Adrenal gland (tissue), 19 donors: ENCODE data around the gene BMP8A. TPM values are rescaled to one million over a fixed set of nuclear protein-coding genes. Genes with fewer than 3 reads are reported as not detected.

ENCODE experiments used
- DNase-seq, 7 donors: peaks; one replicate each; pipeline ENCODE4 v3.0.0-alpha.2; 2019 to 2020
- H3K27ac ChIP-seq, 5 donors: fragments of 200-600 bp; sonication (generic) in 4 of 5; 1 replicate in 3 of 5; 2 replicates in 2 of 5; pipeline versions ENCODE4 v1.5.1 to v1.8.0; 2016 to 2020; ENCODE audit warnings: mild to moderate bottlenecking in 1 of 5
- H3K27me3 ChIP-seq: fragments of 200-600 bp; 2 replicates; pipeline ENCODE4 v1.8.0; 2021
- H3K36me3 ChIP-seq, 2 donors: fragments of 200-600 bp; replicated peaks in 1 of 2; 1 replicate in 1 of 2; 2 replicates in 1 of 2; pipeline versions ENCODE4 v1.5.1 to v1.8.0; 2018 to 2022
- H3K4me1 ChIP-seq, 2 donors: fragments of 200-600 bp; replicated peaks in 1 of 2; 1 replicate in 1 of 2; 2 replicates in 1 of 2; pipeline versions ENCODE4 v1.5.1 to v1.8.0; 2018 to 2021
- H3K4me3 ChIP-seq, 4 donors: fragments of 200-600 bp; sonication (generic) in 3 of 4; one replicate each; pipeline ENCODE4 v1.5.1; 2016 to 2018
- H3K9me3 ChIP-seq, 3 donors: fragments of 200-600 bp; sonication (generic) in 1 of 3; replicated peaks in 1 of 3; 1 replicate in 2 of 3; 2 replicates in 1 of 3; pipeline versions ENCODE4 v1.5.1 to v1.8.0; 2016 to 2021
- CTCF ChIP-seq, 6 experiments: fragments of 450-650 bp in 4 of 6; fragments of 200-600 bp in 2 of 6; sonication (generic) in 1 of 6; IDR thresholded peaks; 1 replicate in 5 of 6; 2 replicates in 1 of 6; pipeline versions ENCODE4 v1.5.1 to v1.8.0; 2016 to 2021; ENCODE audit warnings: antibody characterized with exemption in 6 of 6, mild to moderate bottlenecking in 2 of 6, moderate library complexity in 1 of 6
- POLR2A ChIP-seq, 2 donors: fragments of 450-650 bp; IDR thresholded peaks; one replicate each; pipeline ENCODE4 v1.6.1; 2017; ENCODE audit warnings: antibody characterized with exemption in 2 of 2, mild to moderate bottlenecking in 2 of 2, moderate library complexity in 1 of 2
- WGBS, 4 donors: extraction: QIAGEN DNeasy Blood & Tissue Kit in 2 of 4; methylation state at CpG; one replicate each; pipeline versions ENCODE4 v1.1.5 to v1.1.7; 2013 to 2017; 5-methylcytosine and 5-hydroxymethylcytosine counted together
- intact Hi-C, 2 donors: fragments of 100-400 bp; cut with DNase I; formaldehyde crosslinking; loops; one replicate each; pipeline versions ENCODE4 v1.14.1 to v1.15.0; 2022 to 2023
- long read RNA-seq, 10 donors: library from polyadenylated mRNA in 3 of 10; unstranded in 2 of 10; stranded (forward) in 1 of 10; transcript quantifications; one replicate each; pipeline ENCODE4 v2.0.0 and lab custom pipeline, GENCODE V29; 2021 to 2026
- polyA plus RNA-seq, 3 donors: library from polyadenylated mRNA; stranded (reverse); fragments of 200-250 nt in 2 of 3; fragments of 350-450 nt in 1 of 3; fragmentation: Illumina TruSeq in 1 of 3; extraction: RNeasy Lipid Tissue Mini Kit (QIAGEN cat#74804) in 1 of 3; gene quantifications; one replicate each; pipeline ENCODE4 v1.2.3, GENCODE V29; 2013 to 2014
- total RNA-seq, 9 donors: library from RNA; depleted of rRNA in 4 of 9; stranded (reverse); fragments of >200 nt in 4 of 9; fragments of 120-200 nt in 1 of 9; fragmentation: NEBNext Ultra II Directional in 1 of 9; extraction: Animal tissue kit (Norgen Biotek cat#: 25700) in 1 of 9; gene quantifications; one replicate each; pipeline versions ENCODE4 v1.1.0 to v1.2.4, GENCODE V29; 2013 to 2023
- donor health status: healthy with polysubstance abuse.
- donor health status: Bipolar disorder and iron deficiency.
- donor health status: DM: yes; HTN: yes; CAD: no.
- donor health status: DM: no; HTN: no; CAD: no.
- donor health status: DM: no; HTN: no; CAD: no.
- donor health status: DM: yes; HTN: yes; CAD: no.

The BMP8A gene, protein sequence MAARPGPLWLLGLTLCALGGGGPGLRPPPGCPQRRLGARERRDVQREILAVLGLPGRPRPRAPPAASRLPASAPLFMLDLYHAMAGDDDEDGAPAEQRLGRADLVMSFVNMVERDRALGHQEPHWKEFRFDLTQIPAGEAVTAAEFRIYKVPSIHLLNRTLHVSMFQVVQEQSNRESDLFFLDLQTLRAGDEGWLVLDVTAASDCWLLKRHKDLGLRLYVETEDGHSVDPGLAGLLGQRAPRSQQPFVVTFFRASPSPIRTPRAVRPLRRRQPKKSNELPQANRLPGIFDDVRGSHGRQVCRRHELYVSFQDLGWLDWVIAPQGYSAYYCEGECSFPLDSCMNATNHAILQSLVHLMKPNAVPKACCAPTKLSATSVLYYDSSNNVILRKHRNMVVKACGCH
- total RNA-seq, result 1 to 10 TPM in 4 of 9 donors, under 1 TPM in 5; 0.18 to 1.7 (median 0.57) TPM
- polyA plus RNA-seq, result under 1 TPM in 2 of 3 donors, not detected in 1; 0.09 to 0.24 TPM
- long read RNA-seq, donor 1, partial matches to known transcripts, result 0 of 1 reads
- long read RNA-seq, donor 1, other reads (novel, unspliced or antisense), result 0 of 1 reads
- long read RNA-seq, donor 2, result 0 reads
- long read RNA-seq, donor 3, result 0 reads
- long read RNA-seq, donor 4, result 0 reads
- long read RNA-seq, donor 5, partial matches to known transcripts, result 1 of 1 reads
- long read RNA-seq, donor 5, other reads (novel, unspliced or antisense), result 0 of 1 reads
- long read RNA-seq, donor 6, partial matches to known transcripts, result 0 of 1 reads
- long read RNA-seq, donor 6, other reads (novel, unspliced or antisense), result 1 of 1 reads
- long read RNA-seq, donor 7, result 0 reads
- long read RNA-seq, donor 8, result 0 reads
- long read RNA-seq, donor 9, result 0 reads
- long read RNA-seq, donor 10, result 0 reads

DNA sequence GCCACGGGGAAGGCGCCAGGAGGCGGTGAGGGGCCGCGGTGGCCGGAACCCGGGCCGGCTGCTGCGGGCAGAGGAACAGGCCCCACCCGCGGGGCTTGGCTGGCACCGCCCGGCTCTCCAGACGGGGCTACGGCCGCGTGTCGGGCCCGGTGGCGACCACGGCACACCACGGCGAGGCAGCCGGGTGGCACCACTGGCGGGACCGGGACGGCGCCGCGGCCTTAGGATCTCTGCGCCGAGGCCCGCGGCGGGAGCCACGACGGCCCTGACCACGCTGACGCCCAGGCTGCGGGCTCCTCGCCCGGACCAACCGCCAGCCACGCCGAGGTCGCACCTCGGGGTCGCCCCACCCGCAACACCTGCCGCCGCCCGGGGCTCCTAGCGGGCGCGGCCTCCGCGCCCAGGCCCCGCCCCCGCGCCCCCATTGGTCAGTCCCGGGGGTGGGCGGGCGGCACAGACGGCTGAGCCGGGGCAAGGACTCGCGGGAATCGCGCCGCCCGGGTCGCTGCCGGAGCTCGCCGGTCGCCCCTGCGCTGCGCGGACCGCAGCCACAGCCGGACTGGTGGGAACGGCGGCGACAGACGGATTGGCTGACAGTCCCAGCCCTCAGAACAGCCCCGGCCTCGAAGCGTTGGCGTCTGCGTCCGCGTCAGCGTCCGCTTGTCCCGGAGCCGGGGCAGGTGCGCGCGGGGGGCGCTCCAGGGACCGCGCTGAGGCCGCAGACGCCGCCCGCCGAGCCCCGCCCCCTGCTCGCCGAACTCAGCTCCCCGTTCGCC is at the start of gene BMP8A:
TSS of gene BMP8A (plus strand) at position 491 of the 776 bp plus-strand sequence. CDS start 356 bp downstream, outside the sequence.
- Histone ChIP-seq H3K27me3 (no peaks in the 10 kb centered on the region), H3K4me1 (peaks cover 6 to 12% of the 10 kb centered on the region in 2 donors), H3K36me3 (peaks cover 0 to 9% of the 10 kb centered on the region in 2 donors), H3K27ac (no peak within 1 kb of the TSS), H3K9me3 (no peaks in the 10 kb centered on the region), H3K4me3 (peak within 1 kb of the TSS in 1 of 4 donors; percentile 61)
- no peak for TF ChIP-seq CTCF (IDR thresholded peaks at IDR 0.05)
- TF ChIP-seq POLR2A (IDR thresholded peaks at IDR 0.05), result no peak
- 0 to 1% (median 0%) methylated on average over 9 to 112 of the region's 112 CpGs; no CpG with 5 or more reads in 1 of the 4 donors for WGBS, 4 donors
- intact Hi-C loops, result no loop called here
- peak in 5 of 7 donors; percentile 42 to 67 (median 62) for DNase-seq

DNA sequence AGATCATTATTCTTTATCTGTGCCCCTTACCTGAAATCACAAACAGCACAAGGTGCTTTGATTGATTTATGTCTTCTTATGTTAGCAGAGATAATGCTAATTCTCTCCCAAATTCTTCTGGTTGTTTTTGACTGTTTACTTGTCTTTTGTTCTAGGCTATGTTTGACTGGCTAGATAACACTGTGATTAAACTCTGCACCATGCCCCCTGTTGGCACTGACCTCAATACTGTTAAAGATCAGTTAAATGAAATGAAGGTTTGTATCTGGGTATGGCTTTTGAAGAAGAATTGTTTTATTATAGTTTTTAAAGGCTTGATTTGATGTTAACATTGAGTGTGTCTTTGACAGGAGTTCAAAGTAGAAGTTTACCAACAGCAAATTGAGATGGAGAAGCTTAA is 49.6 kb upstream of the BMP8A start:
- no peaks in the 10 kb centered on the region for H3K4me1 ChIP-seq
- TF ChIP-seq CTCF (IDR thresholded peaks at IDR 0.05), result no peak
- TF ChIP-seq POLR2A (IDR thresholded peaks at IDR 0.05), result no peak
- peaks cover 0 to 92% of the 10 kb centered on the region in 2 donors for H3K36me3 ChIP-seq
- H3K4me3 ChIP-seq, result no peak overlapping the region
- no peak overlapping the region for H3K27ac ChIP-seq
- no peaks in the 10 kb centered on the region for H3K9me3 ChIP-seq
- intact Hi-C loops, result no loop called here
- no peak for DNase-seq
- H3K27me3 ChIP-seq, result no peaks in the 10 kb centered on the region

- Histone ChIP-seq H3K4me3 (no peak overlapping the region), H3K36me3 (peaks cover 0 to 88% of the 10 kb centered on the region in 2 donors), H3K9me3 (no peaks in the 10 kb centered on the region), H3K4me1 (peaks cover 0 to 9% of the 10 kb centered on the region in 2 donors), H3K27ac (no peak overlapping the region), H3K27me3 (no peaks in the 10 kb centered on the region)
- intact Hi-C loops, result no loop called here
- no peak for TF ChIP-seq CTCF (IDR thresholded peaks at IDR 0.05)
- TF ChIP-seq POLR2A (IDR thresholded peaks at IDR 0.05), result no peak
- no peak for DNase-seq
- 95 to 100% (median 99%) methylated on average over 1 to 2 of the region's 2 CpGs for WGBS, 4 donors
These were observed 45.9 kb upstream of the BMP8A start for GRCh38 chr1:39445573-39445972.
